Uterus (tissue), 2 donors: ENCODE measurements around the gene HRK.

Source experiments
- CTCF ChIP-seq, 4 experiments: fragments of 200-600 bp in 2 of 4; fragments of 450-650 bp in 2 of 4; sonication (generic) in 2 of 4; IDR thresholded peaks; one replicate each; pipeline ENCODE4 v1.5.1; 2016 to 2019; ENCODE audit warnings: antibody characterized with exemption in 4 of 4, mild to moderate bottlenecking in 2 of 4, moderate library complexity in 1 of 4
- POLR2A ChIP-seq, 2 donors: fragments of 450-650 bp; IDR thresholded peaks; one replicate each; pipeline ENCODE4 v1.6.1; 2016; ENCODE audit warnings: antibody characterized with exemption in 2 of 2, mild to moderate bottlenecking in 1 of 2, moderate library complexity in 1 of 2

GRCh38 chr12:116901612-116902011, 20.4 kb upstream of the HRK start:
- TF ChIP-seq CTCF (IDR thresholded peaks at IDR 0.05) (no peak), POLR2A (IDR thresholded peaks at IDR 0.05) (no peak)
